GM18508 (cell line): ENCODE data around the gene PTF1A.

Experiments used
- ATAC-seq: cut with Tn5 transposase; IDR thresholded peaks from one replicate; pipeline ENCODE4 v1.9.1; 2021; ENCODE audit warnings: moderate number of reproducible peaks; ENCODE audit not compliant: insufficient read depth, unreplicated experiment

Gene PTF1A

DNA sequence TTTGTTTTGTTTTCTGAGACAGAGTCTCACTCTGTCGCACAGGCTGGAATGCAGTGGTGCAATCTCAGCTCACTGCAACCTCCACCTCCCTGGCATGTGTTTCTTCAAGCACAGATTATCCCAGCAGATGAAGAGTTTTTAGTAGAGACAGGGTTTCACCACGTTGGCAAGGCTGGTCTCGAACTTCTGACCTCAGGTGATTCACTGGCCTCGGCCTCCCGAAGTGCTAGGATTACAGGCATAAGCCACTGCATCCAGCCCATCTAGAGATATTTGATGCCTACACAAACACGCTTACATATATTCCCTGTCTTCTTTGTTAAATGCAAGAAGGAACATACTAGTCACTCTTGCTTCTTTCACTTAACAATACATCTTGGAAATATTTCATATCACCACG, 5.9 kb upstream of the PTF1A start:
- ATAC-seq: no peak

DNA sequence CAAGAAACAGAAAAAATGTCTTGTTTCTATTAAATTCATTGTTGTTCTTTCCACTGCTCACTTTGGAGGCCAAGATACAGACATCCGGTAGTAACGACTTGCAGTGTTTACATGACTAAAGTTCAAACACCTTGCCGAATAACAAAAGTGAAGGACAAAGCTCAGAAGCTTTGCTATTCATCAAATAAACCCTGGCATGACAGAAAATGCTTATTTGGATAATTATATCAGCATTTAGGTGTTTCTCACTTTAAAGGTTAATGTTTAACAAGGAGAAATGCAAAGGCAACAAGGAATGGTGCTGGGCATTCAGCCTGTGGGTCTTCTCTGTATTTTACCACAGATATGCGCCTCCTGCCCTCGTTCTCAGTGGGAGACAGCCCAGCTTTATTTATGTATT, 5.4 kb upstream of the PTF1A start:
- ATAC-seq: no peak

DNA sequence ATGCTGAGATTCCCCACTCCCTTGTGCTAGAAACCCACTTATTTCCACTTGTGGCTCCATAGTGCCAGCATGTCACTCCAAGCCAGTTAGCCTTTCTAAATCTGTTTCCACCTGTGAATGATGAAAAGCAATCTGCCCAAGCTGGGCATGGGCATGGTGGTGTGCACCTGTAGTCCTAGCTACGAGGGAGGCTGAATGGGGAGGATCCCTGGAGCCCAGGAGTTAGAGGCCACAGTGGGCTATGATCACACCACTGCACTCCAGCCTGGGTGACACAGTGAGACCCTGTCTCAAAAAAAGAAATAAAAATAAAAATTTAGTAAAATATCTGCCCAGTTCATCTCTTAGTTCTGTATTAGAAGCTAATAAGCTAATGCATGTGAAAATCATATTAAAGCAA, 5.0 kb upstream of the PTF1A start:
- ATAC-seq: no peak

DNA sequence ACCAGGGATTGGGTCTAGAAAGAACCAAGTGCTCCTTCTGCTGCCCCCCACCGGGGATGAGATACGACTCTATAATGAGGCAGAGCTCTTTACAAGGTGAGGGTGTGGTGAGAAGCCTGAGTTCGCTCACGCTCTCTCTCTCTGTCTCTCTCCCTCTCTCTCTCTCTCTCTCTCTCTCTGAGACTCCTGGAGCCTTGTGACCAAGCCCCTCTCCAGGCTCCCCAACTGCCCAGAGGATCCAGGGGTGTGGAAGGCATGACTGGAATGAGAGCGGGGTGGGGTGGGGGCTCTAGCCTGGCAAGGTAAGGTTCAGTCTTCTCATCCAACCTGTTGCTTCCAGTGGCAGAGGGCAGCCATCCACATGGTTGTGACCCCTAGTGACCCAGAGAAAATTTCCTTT, 3.1 kb upstream of the PTF1A start:
- no peak for ATAC-seq

DNA sequence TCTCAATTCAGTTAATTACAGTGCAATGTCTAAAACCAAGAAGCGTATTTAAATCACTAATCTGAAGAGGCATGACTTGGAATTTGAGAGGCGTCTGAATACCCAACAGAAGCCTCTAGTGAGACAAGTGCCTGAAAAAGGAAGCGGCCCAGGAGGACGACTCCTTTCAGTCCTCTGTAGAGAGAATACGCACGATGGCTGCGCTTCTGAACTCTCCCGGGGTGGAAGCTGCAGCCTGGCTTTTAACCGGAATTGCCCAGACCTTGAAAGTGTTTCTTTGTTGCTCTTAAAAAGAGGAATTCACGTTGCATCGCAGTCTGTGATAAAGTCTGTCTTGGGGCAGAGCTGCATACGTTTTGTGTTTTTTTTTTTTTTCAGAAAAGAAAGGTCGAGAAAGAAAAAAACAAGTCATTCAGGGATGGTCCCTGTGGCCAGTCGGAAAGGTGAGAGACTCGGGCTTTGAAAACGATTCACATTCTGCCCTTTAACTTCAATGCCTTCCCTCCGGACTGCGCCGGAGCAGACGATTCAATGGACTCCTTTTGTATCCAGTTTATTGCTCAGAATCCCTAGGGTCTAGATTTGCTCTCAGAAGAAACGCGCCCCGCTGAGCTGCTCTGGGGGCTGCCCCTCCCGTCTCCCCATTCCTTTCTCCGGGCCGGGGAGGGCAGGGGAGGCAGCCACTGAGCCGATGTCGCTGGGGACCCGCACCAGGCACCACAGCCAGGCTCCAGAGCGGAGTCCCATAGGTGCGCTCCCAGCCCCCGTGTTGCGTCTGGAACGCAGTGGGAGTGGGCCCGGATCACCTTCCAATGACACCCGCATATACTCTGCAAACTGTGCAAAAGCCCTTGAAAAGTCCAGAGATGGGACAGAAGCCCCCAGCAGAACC, 994 bp upstream of the PTF1A start:
- ATAC-seq: no peak

DNA sequence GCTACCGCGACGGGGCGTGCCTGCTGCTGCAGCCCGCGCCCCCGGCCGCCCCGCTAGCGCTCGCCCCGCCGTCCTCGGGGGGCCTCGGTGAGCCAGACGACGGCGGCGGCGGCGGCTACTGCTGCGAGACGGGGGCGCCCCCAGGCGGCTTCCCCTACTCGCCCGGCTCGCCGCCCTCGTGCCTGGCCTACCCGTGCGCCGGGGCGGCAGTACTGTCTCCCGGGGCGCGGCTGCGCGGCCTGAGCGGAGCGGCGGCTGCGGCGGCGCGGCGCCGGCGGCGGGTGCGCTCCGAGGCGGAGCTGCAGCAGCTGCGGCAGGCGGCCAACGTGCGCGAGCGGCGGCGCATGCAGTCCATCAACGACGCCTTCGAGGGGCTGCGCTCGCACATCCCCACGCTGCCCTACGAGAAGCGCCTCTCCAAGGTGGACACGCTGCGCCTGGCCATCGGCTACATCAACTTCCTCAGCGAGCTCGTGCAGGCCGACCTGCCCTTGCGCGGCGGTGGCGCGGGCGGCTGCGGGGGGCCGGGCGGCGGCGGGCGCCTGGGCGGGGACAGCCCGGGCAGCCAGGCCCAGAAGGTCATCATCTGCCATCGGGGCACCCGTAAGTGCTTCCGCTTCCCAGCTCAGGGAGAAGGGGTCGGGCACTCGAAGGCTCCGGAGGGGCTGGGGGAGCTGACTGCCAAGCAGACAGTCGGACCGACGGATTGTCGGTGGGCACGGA, 761 bp downstream of the PTF1A start:
- ATAC-seq: no peak

DNA sequence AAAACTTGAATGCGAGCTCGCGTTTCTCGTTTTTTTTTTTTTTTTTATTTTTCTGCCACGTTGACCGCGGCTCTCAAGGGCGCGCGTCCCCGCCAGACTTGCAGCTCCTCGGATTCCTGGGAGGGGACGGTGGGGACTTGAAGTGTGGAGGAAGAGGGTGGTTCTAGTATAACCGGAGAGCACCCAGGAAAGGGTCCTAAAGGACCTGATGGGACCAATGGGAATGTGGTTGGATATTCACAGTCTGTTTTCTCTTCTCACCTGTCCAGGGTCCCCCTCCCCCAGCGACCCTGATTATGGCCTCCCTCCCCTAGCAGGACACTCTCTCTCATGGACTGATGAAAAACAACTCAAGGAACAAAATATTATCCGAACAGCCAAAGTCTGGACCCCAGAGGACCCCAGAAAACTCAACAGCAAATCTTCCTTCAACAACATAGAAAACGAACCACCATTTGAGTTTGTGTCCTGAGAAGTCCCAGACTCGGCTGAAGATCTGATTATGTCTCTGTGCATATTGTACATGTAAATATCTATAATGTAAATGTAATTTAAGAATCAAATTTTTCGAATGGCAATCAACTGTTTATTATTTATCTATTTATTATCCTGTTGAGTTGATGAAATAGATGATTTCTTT, 1.4 kb downstream of the PTF1A start:
- ATAC-seq: no peak

DNA sequence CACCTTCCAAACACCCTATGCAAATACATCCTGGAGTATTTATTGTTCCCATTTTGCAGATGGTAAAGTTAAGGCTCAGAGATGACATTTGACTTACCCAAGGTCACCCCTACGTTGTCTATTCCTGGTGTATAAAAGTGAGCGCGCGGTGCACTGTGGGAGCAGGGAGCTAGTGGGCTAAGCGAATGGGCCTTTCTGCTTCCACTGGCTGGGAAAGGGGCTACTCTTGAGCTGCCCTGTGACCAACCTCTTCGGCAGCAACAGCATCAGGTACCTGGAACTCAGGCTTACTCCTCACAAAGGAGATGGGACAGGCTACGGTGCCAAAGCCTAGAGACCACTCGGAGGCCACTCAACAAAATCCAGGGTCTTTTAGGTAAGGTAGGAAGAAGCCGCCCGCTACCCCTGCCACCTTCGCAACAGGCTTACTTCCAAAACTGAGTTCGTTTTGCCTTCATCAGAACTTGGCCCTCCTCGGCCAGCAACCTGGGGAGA, 2.4 kb downstream of the PTF1A start:
- no peak for ATAC-seq

DNA sequence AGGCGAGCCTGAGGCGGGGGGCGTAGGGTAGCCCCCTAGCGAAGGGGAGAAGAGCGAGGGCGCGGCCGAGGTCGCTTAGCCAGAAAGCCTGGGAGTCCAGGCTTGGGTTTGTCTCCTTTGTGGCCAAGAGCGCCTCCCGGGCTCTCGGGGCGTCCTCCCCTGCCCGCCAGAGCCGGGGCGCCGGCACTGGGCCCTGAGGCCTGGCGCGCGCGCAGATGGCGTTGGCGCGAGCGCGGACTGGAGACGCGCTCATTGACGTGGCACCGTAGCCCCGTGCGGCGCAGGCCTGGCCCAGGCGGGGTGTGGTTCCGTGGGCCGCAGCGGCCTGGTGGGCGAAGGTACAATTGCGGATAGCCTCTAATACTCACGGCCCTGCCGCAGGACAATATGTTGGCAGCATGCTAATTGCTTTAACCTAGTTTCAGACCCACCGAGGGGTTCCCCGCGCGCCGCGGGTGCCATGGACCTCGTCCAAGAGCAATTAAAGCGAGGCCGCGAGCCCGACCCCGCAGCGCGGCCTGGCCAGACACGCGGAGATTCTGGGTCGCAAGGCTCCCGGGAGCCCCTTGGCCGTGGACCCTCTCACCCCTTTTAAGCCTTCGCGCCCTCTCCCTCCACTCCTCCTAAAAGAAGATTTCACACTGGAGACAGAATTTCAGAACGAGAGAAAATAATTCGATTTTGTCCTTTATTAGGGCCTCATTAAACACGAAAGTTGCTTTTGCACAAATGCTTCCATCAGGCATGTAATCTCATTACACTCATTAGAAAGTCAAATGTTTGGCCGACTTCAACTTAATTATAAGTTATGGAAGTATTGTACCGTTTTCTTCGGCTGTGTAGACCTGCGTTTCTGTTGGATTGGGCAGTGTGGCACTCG, 3.1 kb downstream of the PTF1A start:
- no peak for ATAC-seq

DNA sequence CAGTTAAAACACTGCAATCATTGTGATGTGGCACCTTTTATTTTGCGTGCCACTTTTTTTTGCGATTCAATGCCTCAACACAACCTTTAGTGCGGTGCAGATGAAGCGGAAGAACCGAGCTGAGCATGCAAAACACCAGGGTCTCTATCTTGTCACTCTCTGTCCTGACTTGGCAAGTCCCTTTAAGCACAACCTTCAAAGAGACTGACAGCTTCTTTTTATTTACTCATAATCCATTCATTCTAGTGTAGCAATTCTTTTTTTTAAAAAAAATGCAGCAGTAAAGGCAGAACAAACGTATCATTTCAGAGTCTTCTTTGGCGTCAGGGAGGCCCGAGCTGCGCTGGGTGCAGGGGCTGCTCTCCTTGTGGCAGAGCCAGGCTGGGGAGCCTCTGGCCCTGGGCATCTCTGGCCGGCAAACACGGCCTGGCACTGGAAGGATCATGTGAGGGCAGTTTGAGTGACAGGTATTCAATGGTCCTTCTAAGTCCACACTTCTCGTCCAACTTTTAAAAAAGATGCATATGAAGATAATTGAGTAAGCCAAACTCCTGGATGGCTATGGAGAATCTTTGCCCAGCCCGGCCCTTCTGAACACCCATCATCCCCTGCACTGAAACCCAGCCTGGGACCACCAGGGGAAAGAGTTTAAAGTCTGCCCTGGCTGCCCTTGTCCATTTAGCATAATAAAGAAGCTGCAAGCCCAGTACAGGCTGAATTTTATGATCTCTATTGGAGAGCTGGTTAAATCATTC, 3.9 kb downstream of the PTF1A start:
- ATAC-seq: no peak

DNA sequence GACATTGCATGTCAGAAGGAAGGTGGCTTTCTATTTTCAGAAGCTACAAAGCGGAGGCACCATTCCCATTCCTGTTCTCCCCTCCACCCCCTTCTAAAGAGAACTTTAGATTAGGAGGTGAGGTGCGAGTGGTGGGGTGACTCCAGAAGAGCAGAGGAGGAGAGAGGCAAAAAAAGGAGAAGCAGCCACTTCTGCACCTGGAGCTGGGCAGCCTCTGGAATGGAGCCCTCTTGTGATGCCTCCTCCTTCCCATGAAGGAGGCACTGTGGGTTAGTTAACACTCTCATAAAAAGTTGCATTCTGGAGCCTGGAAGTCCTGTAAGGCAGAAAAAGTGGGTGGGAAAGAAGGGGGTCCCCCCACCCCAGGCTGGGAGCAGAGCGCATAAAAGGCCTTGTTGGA, 4.8 kb downstream of the PTF1A start:
- no peak for ATAC-seq

DNA sequence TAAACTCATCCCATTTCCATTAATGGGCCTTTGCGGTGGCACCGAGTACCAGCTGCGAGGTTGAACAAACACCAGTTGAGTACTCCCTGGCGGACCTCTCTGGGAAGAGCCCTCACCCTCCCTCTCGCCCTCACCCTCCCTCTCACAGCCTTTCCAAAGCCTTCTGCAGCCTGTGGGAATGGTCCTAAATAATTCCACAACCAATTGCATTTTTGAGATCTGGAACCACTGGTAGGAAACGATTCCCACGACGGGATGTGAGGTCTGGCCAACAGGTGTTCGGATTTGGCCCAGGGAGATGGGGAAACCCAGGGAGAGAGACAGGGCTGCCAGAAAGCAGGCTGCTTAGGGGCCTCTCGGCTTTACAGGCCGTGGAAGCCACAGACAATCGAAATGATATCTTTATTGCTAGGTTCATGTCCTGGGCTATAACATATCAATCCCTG, 5.3 kb downstream of the PTF1A start:
- no peak for ATAC-seq

DNA sequence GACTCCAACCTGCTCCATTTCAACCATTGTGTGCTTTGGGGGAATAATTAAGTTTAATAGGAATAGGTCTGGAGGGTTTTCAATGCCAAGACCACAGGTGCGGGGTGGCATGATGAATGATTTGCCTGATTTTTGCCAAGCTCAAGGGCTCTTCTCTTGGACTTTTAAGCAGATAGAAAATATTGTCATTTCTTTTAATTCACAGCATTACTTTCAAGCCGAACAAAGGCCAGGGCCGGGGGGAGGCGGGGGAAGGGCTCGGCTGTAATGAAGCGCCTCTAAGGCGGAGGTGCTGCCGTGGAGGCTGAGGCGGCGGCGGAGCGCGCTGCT, 6.5 kb downstream of the PTF1A start:
- no peak for ATAC-seq

DNA sequence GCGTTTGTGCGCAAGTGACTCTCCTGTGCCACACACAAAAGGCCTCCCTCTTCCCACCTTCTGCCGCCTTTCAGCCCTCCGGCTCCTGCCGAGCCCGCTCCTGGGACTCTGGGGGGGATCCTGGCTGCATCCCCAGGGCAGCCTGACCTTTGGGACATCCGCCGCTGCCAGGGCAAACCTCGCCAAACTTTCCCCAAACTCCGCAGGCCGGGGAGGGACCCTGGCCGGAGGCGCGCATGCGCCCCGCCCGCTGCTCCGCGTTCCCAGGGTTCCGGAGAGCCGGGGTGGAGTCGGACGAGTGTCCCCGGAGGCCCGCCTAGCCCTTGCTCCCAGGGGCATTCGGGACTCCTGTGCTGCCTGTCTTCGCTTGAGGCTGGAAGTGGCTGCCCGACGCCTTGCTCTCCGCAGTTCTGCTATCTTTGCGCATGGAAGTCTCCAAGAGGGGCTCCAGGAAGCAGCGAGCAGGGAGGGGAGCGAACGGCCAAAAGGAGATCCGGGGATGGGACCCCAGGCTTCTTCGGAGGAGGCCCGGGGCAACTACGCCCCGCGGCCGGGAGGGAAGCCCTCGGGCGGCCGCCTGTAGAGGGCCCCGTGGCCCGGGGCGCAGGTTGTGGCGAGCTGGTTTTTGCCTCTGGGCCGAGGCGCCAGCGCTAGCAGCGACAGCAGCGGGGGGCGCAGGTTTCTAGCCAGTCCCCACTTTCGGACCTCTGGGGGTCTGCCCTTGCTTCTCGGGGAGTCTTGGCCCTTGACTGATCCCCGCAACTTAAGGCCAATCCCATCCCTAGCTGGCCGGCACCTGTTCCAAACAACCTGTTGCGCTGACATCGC, 7.0 kb downstream of the PTF1A start:
- ATAC-seq: no peak

DNA sequence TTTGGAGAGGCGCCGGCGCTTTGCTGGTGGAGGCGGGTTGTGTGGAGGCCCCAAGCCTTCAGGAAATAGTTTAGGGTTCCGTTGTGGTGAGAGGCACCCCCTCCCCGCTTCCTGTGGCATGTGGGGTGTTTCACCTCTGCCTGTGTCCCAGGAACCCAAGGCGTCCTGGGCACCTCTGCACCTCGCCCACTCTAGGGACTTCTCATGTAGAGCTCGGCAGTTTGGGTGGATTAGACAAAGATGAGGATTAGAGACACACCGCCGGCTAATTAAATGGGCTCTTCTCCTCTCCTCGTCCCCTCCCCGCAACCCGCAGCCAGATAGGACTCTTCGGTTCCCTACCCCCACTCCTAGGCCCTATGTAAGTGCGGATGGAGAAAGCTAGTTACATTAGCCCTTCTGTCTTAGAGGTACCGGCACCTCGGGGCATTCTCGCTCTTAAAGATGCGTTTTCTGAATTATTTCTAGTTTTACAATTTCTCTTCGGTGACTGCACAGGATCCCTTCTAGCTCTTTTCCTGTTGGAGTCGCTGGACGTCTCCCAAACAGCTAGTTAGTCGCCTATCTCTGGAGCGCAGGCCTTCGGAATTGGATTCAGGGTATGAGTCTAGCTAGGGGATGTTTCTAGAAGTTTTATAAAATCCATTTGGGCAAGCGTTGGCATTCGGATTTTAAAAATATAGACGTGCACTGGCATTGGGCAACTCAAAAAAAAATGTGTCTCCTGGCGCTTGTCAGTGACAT, 7.8 kb downstream of the PTF1A start:
- no peak for ATAC-seq

DNA sequence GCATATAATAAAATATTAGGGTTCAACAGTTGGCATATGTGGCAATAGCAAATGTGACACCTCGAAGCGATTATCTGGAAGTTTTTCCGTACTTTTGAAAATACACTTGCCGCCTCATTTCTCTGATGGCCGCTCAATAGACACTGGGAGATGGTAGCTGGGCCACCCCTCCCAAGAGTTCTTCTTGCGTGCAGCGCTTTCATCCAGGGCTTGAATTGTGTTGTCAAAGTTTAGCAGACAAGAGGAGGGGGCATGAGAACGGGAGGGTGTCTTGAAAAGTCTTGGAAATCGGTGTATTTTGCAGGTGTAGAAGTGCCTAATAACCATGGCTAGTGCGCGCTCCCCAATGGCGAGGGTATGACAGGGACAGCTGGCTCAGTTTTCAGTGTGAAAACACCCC, 8.5 kb downstream of the PTF1A start:
- no peak for ATAC-seq

DNA sequence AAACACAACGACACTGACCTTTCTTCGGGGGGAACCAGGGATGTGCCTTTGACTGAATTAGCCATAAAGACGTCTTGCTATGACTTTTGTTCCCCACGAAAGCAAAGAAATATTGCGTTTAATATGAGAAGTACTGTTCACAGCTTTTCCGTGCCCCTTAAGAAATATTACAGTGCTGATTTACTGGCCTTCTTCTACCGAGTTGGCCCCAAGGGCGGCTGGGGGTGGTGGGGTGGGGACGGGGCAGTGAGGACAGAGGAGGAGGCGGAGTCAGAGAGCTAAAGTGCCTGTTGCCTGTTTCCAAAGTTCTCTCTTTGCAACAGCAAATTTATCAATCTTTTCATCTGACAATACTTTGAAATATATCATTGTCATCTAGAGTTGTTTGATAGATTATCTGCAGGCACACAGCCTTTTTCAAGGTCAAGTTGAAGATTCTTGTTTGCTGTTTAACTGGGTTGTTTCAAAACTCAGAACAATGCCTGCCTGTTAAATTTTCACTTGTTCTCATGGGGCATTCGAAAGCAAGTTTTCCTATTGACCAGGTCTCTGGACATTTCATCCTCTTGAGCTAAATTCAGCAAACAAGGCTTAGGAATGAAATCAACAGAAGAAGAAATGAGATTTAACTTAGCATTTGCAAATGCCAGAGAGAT, 9.0 kb downstream of the PTF1A start:
- ATAC-seq: no peak

DNA sequence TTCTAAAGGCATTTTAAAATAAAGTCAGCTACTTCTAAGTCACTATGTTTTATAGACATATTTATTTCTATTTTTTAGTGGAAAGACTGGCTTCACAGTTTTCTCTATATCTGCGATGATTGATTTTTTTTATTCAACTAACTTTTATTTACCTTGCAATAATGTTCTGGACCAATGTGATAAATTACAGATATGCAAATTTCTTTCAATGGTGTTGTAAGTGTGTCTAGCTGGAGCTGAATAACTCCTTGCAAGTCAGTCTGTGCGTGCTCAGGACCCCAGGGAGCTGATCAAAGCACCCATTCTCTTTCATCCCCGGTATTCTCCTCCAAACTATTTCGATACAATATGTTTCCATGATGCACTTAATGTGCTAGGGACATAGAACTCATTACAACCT, 9.7 kb downstream of the PTF1A start:
- no peak for ATAC-seq
